Neural progenitor cell (in vitro differentiated cells): ENCODE data around the gene PPIB. TPM values are rescaled to one million over a fixed set of nuclear protein-coding genes. Genes with fewer than 3 reads are reported as not detected.

Experiments used
- DNase-seq: peaks from one replicate; pipeline ENCODE4 v3.0.0-alpha.2; 2016; ENCODE audit warnings: low spot score
- H2AFZ ChIP-seq: fragments of 200-600 bp; sonication (generic); replicated peaks from 2 replicates; pipeline ENCODE4 v1.6.1; 2016; ENCODE audit warnings: antibody characterized with exemption
- H3F3A ChIP-seq: fragments of 200-600 bp; sonication (generic); 2 replicates; pipeline ENCODE4 v1.6.1; 2016; ENCODE audit warnings: antibody characterized with exemption, low read depth
- H3K27ac ChIP-seq: fragments of 200-600 bp; sonication (generic); 2 replicates; pipeline ENCODE4 v1.5.1; 2016; ENCODE audit warnings: mild to moderate bottlenecking
- H3K27me3 ChIP-seq: fragments of 200-600 bp; sonication (generic); 2 replicates; pipeline ENCODE4 v1.6.1; 2016; ENCODE audit warnings: mild to moderate bottlenecking, moderate library complexity
- H3K36me3 ChIP-seq: fragments of 200-600 bp; sonication (generic); 2 replicates; pipeline ENCODE4 v1.5.1; 2016
- H3K4me1 ChIP-seq: fragments of 200-600 bp; sonication (generic); 2 replicates; pipeline ENCODE4 v1.6.1; 2016; ENCODE audit warnings: mixed run types
- H3K4me2 ChIP-seq: fragments of 200-600 bp; sonication (generic); 2 replicates; pipeline ENCODE4 v1.6.1; 2016
- H3K4me3 ChIP-seq: fragments of 200-600 bp; sonication (generic); 2 replicates; pipeline ENCODE4 v1.5.1; 2016
- H3K79me2 ChIP-seq: fragments of 200-600 bp; sonication (generic); 2 replicates; pipeline ENCODE4 v1.6.1; 2016; ENCODE audit warnings: low read depth
- H3K9ac ChIP-seq: fragments of 200-600 bp; sonication (generic); 2 replicates; pipeline ENCODE4 v1.6.1; 2016
- H3K9me3 ChIP-seq: fragments of 200-600 bp; sonication (generic); 2 replicates; pipeline ENCODE4 v1.5.1; 2016; ENCODE audit warnings: low read depth
- H4K20me1 ChIP-seq: fragments of 200-600 bp; sonication (generic); 2 replicates; pipeline ENCODE4 v1.6.1; 2016; ENCODE audit warnings: low read depth
- H3K27ac Mint-ChIP-seq: 3 replicates; pipeline ENCODE4 v1.8.0; 2021; ENCODE audit warnings: mixed read lengths
- H3K27me3 Mint-ChIP-seq: 2 replicates; pipeline ENCODE4 v1.8.0; 2022; ENCODE audit warnings: low read depth, mild to moderate bottlenecking, inconsistent platforms, moderate library complexity, mixed read lengths; ENCODE audit not compliant: insufficient read depth
- H3K36me3 Mint-ChIP-seq: 3 replicates; pipeline ENCODE4 v1.8.0; 2021; ENCODE audit warnings: mixed read lengths
- H3K4me1 Mint-ChIP-seq: 3 replicates; pipeline ENCODE4 v1.8.0; 2021; ENCODE audit warnings: mixed read lengths
- H3K4me3 Mint-ChIP-seq: 3 replicates; pipeline ENCODE4 v1.8.0; 2021; ENCODE audit warnings: mild to moderate bottlenecking, moderate library complexity, mixed read lengths
- H3K9me3 Mint-ChIP-seq: 3 replicates; pipeline ENCODE4 v1.8.0; 2020; ENCODE audit warnings: mixed read lengths
- EZH2 ChIP-seq: fragments of 200-600 bp; sonication (generic); IDR thresholded peaks from 2 replicates; pipeline ENCODE4 v1.6.1; 2017; ENCODE audit warnings: antibody characterized with exemption, mild to moderate bottlenecking, moderate library complexity
- EZH2phosphoT487 ChIP-seq: fragments of 200-600 bp; sonication (generic); IDR thresholded peaks from 2 replicates; pipeline ENCODE4 v1.6.1; 2017; ENCODE audit warnings: antibody characterized with exemption
- total RNA-seq: library from RNA; depleted of rRNA; stranded (reverse); fragments of >200 nt; gene quantifications from 2 replicates; pipeline ENCODE4 v1.2.3, GENCODE V29; 2015; ENCODE audit warnings: low replicate concordance
- TF ChIP-seq, protein P1 (sequence below): fragments of 200-600 bp; sonication (generic); IDR thresholded peaks from 2 replicates; pipeline ENCODE4 v1.5.1; 2017; ENCODE audit warnings: antibody characterized with exemption, mild to moderate bottlenecking

Gene PPIB
- total RNA-seq, 1 donor from 2014 or later = 109 TPM

DNA sequence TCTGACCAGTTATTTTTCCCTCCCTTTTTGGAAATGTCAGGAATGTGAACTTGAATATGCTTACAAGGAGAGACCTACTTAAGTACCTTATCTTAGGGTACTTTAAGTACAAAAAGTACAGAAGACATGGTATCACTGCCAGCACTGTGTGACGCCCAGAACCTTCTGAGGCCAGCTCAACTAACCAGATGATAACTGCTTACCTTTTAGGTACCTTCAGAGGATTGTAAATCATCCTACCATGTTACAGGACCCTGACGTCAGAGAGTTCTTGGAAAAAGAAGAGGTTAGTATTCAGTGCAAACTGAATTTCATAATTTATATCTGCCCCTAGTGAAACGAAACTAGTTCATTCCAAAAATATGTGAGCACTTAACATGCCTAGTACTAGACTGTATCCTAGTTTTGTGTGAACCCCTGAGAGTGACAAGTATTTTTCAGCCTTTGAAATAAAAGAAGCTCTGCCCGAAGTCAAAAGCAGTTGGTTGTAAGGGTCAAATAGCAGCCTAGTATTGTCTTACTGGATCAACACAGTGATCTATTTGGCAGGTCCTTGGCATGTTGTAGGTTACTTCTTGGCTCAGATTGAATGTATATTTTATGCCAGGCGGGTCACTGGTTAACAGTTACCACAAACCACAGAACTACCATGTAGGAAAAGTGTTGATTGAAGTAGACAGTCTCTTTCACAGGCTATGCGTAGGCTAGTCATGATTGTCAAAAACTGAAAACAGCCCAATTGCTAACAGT is 35.1 kb downstream of the PPIB start:
- no peaks in the 10 kb centered on the region for H3K4me1 ChIP-seq
- H2AFZ ChIP-seq = no peak overlapping the region
- no peaks in the 10 kb centered on the region for H3K79me2 ChIP-seq
- no peaks in the 10 kb centered on the region for H3F3A ChIP-seq
- DNase-seq = no peak
- no peaks in the 10 kb centered on the region for H3K36me3 ChIP-seq
- H4K20me1 ChIP-seq = no peaks in the 10 kb centered on the region
- H3K36me3 Mint-ChIP-seq = peaks cover 49% of the 10 kb centered on the region
- peaks cover 2% of the 10 kb centered on the region for H3K27me3 Mint-ChIP-seq
- no peaks in the 10 kb centered on the region for H3K4me1 Mint-ChIP-seq
- no peaks in the 10 kb centered on the region for H3K9me3 ChIP-seq
- H3K4me2 ChIP-seq = no peak overlapping the region
- H3K9ac ChIP-seq = no peak overlapping the region
- no peak overlapping the region for H3K27ac Mint-ChIP-seq
- H3K4me3 Mint-ChIP-seq = no peak overlapping the region
- H3K4me3 ChIP-seq = no peak overlapping the region
- no peaks in the 10 kb centered on the region for H3K9me3 Mint-ChIP-seq
- H3K27me3 ChIP-seq = no peaks in the 10 kb centered on the region
- TF ChIP-seq EZH2phosphoT487 (no peak), EZH2 (no peak)
- TF ChIP-seq, protein P1, sequence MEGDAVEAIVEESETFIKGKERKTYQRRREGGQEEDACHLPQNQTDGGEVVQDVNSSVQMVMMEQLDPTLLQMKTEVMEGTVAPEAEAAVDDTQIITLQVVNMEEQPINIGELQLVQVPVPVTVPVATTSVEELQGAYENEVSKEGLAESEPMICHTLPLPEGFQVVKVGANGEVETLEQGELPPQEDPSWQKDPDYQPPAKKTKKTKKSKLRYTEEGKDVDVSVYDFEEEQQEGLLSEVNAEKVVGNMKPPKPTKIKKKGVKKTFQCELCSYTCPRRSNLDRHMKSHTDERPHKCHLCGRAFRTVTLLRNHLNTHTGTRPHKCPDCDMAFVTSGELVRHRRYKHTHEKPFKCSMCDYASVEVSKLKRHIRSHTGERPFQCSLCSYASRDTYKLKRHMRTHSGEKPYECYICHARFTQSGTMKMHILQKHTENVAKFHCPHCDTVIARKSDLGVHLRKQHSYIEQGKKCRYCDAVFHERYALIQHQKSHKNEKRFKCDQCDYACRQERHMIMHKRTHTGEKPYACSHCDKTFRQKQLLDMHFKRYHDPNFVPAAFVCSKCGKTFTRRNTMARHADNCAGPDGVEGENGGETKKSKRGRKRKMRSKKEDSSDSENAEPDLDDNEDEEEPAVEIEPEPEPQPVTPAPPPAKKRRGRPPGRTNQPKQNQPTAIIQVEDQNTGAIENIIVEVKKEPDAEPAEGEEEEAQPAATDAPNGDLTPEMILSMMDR = no peak
- no peak overlapping the region for H3K27ac ChIP-seq

DNA sequence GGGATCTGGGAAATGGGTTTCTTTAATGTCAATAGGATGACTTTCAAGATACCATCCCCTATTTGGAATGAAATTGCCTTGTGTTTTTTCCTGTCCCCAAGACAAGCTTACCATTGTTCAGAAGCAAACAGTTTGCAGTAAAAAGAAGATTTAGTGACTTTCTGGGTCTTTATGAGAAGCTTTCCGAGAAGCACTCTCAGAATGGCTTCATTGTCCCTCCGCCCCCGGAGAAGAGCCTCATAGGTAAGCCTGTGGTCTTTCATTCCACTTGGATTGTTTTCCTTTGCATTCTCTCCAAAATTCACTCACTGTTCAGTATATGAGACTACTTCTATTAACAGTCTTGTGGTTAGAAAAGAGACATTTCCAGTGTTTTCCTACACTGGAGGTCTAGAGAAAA is 36.8 kb downstream of the PPIB start:
- peaks cover 39% of the 10 kb centered on the region for H3K36me3 Mint-ChIP-seq
- H3K4me3 ChIP-seq = no peak overlapping the region
- H3F3A ChIP-seq = no peaks in the 10 kb centered on the region
- H3K4me1 Mint-ChIP-seq = no peaks in the 10 kb centered on the region
- no peak overlapping the region for H3K4me3 Mint-ChIP-seq
- no peak overlapping the region for H3K4me2 ChIP-seq
- H3K36me3 ChIP-seq = no peaks in the 10 kb centered on the region
- no peaks in the 10 kb centered on the region for H3K79me2 ChIP-seq
- no peak overlapping the region for H3K9ac ChIP-seq
- no peak for DNase-seq
- no peaks in the 10 kb centered on the region for H3K27me3 Mint-ChIP-seq
- H3K27me3 ChIP-seq = no peaks in the 10 kb centered on the region
- TF ChIP-seq EZH2phosphoT487 (no peak), EZH2 (no peak)
- TF ChIP-seq, protein P1 = no peak
- H2AFZ ChIP-seq = no peak overlapping the region
- H3K4me1 ChIP-seq = no peaks in the 10 kb centered on the region
- no peaks in the 10 kb centered on the region for H3K9me3 ChIP-seq
- H3K27ac ChIP-seq = no peak overlapping the region
- H3K9me3 Mint-ChIP-seq = no peaks in the 10 kb centered on the region
- H3K27ac Mint-ChIP-seq = no peak overlapping the region
- no peaks in the 10 kb centered on the region for H4K20me1 ChIP-seq

DNA sequence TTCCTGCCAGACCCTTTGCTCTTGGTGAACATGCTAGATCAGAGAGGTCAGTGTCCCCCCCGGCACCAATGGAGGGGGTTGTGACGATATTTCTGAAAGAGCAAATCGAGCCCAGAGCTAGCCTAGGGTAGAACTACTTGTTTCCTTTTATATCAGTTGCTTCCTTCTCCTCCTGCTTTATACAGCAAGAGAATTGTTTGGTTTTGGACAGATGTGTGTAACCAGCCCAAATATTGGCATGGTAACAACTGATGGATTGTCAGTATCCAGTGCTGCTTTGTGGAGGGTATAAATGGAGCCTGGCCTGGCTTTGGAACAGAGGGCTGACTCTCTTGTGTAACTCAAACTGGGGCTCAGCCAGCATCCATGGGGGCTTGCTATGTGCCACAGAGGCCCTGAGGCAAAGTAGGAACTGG is 39.9 kb downstream of the PPIB start:
- H3K27me3 Mint-ChIP-seq = no peaks in the 10 kb centered on the region
- no peak overlapping the region for H3K27ac ChIP-seq
- no peak overlapping the region for H3K4me3 ChIP-seq

More for the DNA sequence above, 39.9 kb downstream of the PPIB start:
- no peak for TF ChIP-seq EZH2
- no peak for TF ChIP-seq EZH2phosphoT487
- TF ChIP-seq, protein P1 = no peak
- Histone ChIP-seq H3K27me3 (no peaks in the 10 kb centered on the region), H3K9me3 (no peaks in the 10 kb centered on the region), H3K79me2 (no peaks in the 10 kb centered on the region), H3K4me2 (no peak overlapping the region), H3K36me3 (no peaks in the 10 kb centered on the region), H3F3A (no peaks in the 10 kb centered on the region), H3K9ac (no peak overlapping the region), H4K20me1 (no peaks in the 10 kb centered on the region), H3K4me1 (no peaks in the 10 kb centered on the region), H2AFZ (no peak overlapping the region)
- Mint-ChIP-seq H3K4me1 (no peaks in the 10 kb centered on the region), H3K36me3 (peaks cover 25% of the 10 kb centered on the region), H3K4me3 (no peak overlapping the region), H3K9me3 (no peaks in the 10 kb centered on the region), H3K27ac (no peak overlapping the region)
- no peak for DNase-seq
